Thymus (tissue), 11 donors: ENCODE results near the gene FGD3. TPM values are rescaled to one million over a fixed set of nuclear protein-coding genes. Genes with fewer than 3 reads are reported as not detected.
A peak's percentile ranks its signal among the peaks of the same experiment; 100 is the strongest.

Experiments
- DNase-seq, 9 donors: peaks; one replicate each; pipeline ENCODE4 v3.0.0-alpha.2; 2013; ENCODE audit warnings: low spot score in 9 of 9, low read depth in 6 of 9, missing footprints in 1 of 9
- H3K27ac ChIP-seq, 2 donors: one replicate each; pipeline ENCODE4 v1.5.1; 2013; ENCODE audit warnings: control low read depth in 1 of 2, low read depth in 1 of 2, low read length in 1 of 2, mild to moderate bottlenecking in 1 of 2, moderate library complexity in 1 of 2
- H3K27me3 ChIP-seq, 2 donors: one replicate each; pipeline ENCODE4 v1.5.1; 2013; ENCODE audit warnings: low read length in 1 of 2; ENCODE audit not compliant: control insufficient read depth in 2 of 2, insufficient read depth in 1 of 2
- H3K36me3 ChIP-seq, 2 donors: one replicate each; pipeline ENCODE4 v1.5.1; 2013; ENCODE audit warnings: low read length in 1 of 2, mild to moderate bottlenecking in 1 of 2, moderate library complexity in 1 of 2; ENCODE audit not compliant: control insufficient read depth in 2 of 2, insufficient read depth in 2 of 2
- H3K4me1 ChIP-seq, 2 donors: one replicate each; pipeline ENCODE4 v1.5.1; 2013; ENCODE audit warnings: low read length in 2 of 2; ENCODE audit not compliant: control insufficient read depth in 2 of 2, insufficient read depth in 2 of 2
- H3K4me3 ChIP-seq, 2 donors: one replicate each; pipeline ENCODE4 v1.5.1; 2013; ENCODE audit warnings: low read length in 2 of 2, control low read depth in 1 of 2, mild to moderate bottlenecking in 1 of 2
- H3K9me3 ChIP-seq, 2 donors: one replicate each; pipeline ENCODE4 v1.5.1; 2013; ENCODE audit warnings: low read length in 1 of 2, mild to moderate bottlenecking in 1 of 2; ENCODE audit not compliant: control insufficient read depth in 2 of 2, insufficient read depth in 1 of 2
- WGBS: extraction: QIAGEN DNeasy Blood & Tissue Kit; methylation state at CpG from one replicate; pipeline ENCODE4 v1.1.7; 2013; 5-methylcytosine and 5-hydroxymethylcytosine counted together
- polyA plus RNA-seq: library from polyadenylated mRNA; stranded (reverse); fragments of 200-250 nt; gene quantifications from one replicate; pipeline ENCODE4 v1.2.3, GENCODE V29; 2013
- total RNA-seq: library from RNA; stranded (reverse); fragments of 120-200 nt; gene quantifications from one replicate; pipeline ENCODE4 v1.2.4, GENCODE V29; 2013
- donor health status: healthy.

Gene FGD3
- total and polyA plus RNA-seq, 2 donors, result 35.7 to 48.9 TPM

GRCh38 chr9:92964607-92965060, 17.3 kb downstream of the FGD3 start:
- Histone ChIP-seq H3K4me3 (peak overlapping the region; percentile 88 to 90), H3K27ac (peak overlapping the region; percentile 99), H3K4me1 (peaks cover 23 to 50% of the 10 kb centered on the region in 2 donors), H3K27me3 (no peaks in the 10 kb centered on the region), H3K36me3 (peaks cover 9 to 10% of the 10 kb centered on the region in 2 donors), H3K9me3 (peaks cover 2 to 16% of the 10 kb centered on the region in 2 donors)
- DNase-seq, result peak in 1 of 9 donors; percentile 57
- WGBS, result 9% methylated on average over 17 of the region's 17 CpGs

GRCh38 chr9:92965061-92965758, 17.9 kb downstream of the FGD3 start:
- peak overlapping the region; percentile 88 to 90 for H3K4me3 ChIP-seq
- H3K4me1 ChIP-seq, result peaks cover 23 to 55% of the 10 kb centered on the region in 2 donors
- peak in 1 of 9 donors; percentile 62 for DNase-seq
- peaks cover 2 to 16% of the 10 kb centered on the region in 2 donors for H3K9me3 ChIP-seq
- peaks cover 12 to 13% of the 10 kb centered on the region in 2 donors for H3K36me3 ChIP-seq
- 16% methylated on average over 19 of the region's 19 CpGs for WGBS
- H3K27ac ChIP-seq, result peak overlapping the region; percentile 99
- H3K27me3 ChIP-seq, result no peaks in the 10 kb centered on the region

GRCh38 chr9:92965759-92966517, 18.6 kb downstream of the FGD3 start:
- WGBS, result 77% methylated on average over 17 of the region's 17 CpGs
- Histone ChIP-seq H3K9me3 (peaks cover 2 to 14% of the 10 kb centered on the region in 2 donors), H3K36me3 (peaks cover 12 to 17% of the 10 kb centered on the region in 2 donors), H3K4me1 (peaks cover 29 to 61% of the 10 kb centered on the region in 2 donors), H3K4me3 (peak overlapping the region; percentile 88 to 90), H3K27ac (peak overlapping the region; percentile 99), H3K27me3 (no peaks in the 10 kb centered on the region)
- no peak for DNase-seq

GRCh38 chr9:92966518-92966800, 19.1 kb downstream of the FGD3 start:
- Histone ChIP-seq H3K36me3 (peaks cover 12 to 17% of the 10 kb centered on the region in 2 donors), H3K27me3 (no peaks in the 10 kb centered on the region), H3K4me1 (peaks cover 31 to 65% of the 10 kb centered on the region in 2 donors), H3K27ac (peak overlapping the region; percentile 76 to 99), H3K9me3 (peaks cover 2 to 9% of the 10 kb centered on the region in 2 donors), H3K4me3 (peak overlapping the region; percentile 88 to 90)
- WGBS, result 89% methylated on average over 5 of the region's 5 CpGs
- DNase-seq, result no peak

GRCh38 chr9:92968081-92968480, 20.8 kb downstream of the FGD3 start:
- H3K4me1 ChIP-seq, result peaks cover 33 to 62% of the 10 kb centered on the region in 2 donors
- no peaks in the 10 kb centered on the region for H3K27me3 ChIP-seq
- H3K27ac ChIP-seq, result peak overlapping the region in 1 of 2 donors; percentile 54
- H3K36me3 ChIP-seq, result peaks cover 12 to 17% of the 10 kb centered on the region in 2 donors
- peaks cover 0 to 4% of the 10 kb centered on the region in 2 donors for H3K9me3 ChIP-seq
- 88% methylated on average over 8 of the region's 8 CpGs for WGBS
- H3K4me3 ChIP-seq, result no peak overlapping the region
- no peak for DNase-seq

GRCh38 chr9:92969516-92970466, 22.5 kb downstream of the FGD3 start:
- Histone ChIP-seq H3K4me3 (no peak overlapping the region), H3K36me3 (peaks cover 24 to 26% of the 10 kb centered on the region in 2 donors), H3K27ac (no peak overlapping the region), H3K9me3 (peaks cover 0 to 4% of the 10 kb centered on the region in 2 donors), H3K4me1 (peaks cover 26 to 54% of the 10 kb centered on the region in 2 donors), H3K27me3 (no peaks in the 10 kb centered on the region)
- 97% methylated on average over 19 of the region's 19 CpGs for WGBS
- DNase-seq, result no peak

- Histone ChIP-seq H3K4me1 (peaks cover 26 to 51% of the 10 kb centered on the region in 2 donors), H3K4me3 (no peak overlapping the region), H3K27ac (no peak overlapping the region), H3K27me3 (no peaks in the 10 kb centered on the region), H3K36me3 (peaks cover 31 to 33% of the 10 kb centered on the region in 2 donors), H3K9me3 (no peaks in the 10 kb centered on the region)
- no peak for DNase-seq
- WGBS, result 94% methylated on average over 5 of the region's 5 CpGs
These were observed 23.2 kb downstream of the FGD3 start for GRCh38 chr9:92970467-92970923.

GRCh38 chr9:92971121-92971520, 23.8 kb downstream of the FGD3 start:
- 92% methylated on average over 5 of the region's 5 CpGs for WGBS
- DNase-seq, result no peak
- H3K9me3 ChIP-seq, result no peaks in the 10 kb centered on the region
- H3K4me1 ChIP-seq, result peaks cover 21 to 44% of the 10 kb centered on the region in 2 donors
- no peak overlapping the region for H3K27ac ChIP-seq
- no peak overlapping the region for H3K4me3 ChIP-seq
- H3K27me3 ChIP-seq, result no peaks in the 10 kb centered on the region
- peaks cover 36% of the 10 kb centered on the region in 2 donors for H3K36me3 ChIP-seq
